GM23248 (cell line): Measurements from ENCODE around the gene CCNH.

Experiments
- EZH2 ChIP-seq: fragments of 200-600 bp; sonication (generic); IDR thresholded peaks from 2 replicates; pipeline ENCODE4 v1.6.1; 2018; ENCODE audit warnings: antibody characterized with exemption, mild to moderate bottlenecking; ENCODE audit not compliant: insufficient read depth, poor library complexity, severe bottlenecking
- EZH2phosphoT487 ChIP-seq: fragments of 200-600 bp; sonication (generic); IDR thresholded peaks from 2 replicates; pipeline ENCODE4 v1.6.1; 2018; ENCODE audit warnings: antibody characterized with exemption, moderate library complexity, mild to moderate bottlenecking, low read depth; ENCODE audit not compliant: insufficient read depth

GRCh38 chr5:87438231-87438630 lies 25.5 kb upstream of the CCNH start:
- TF ChIP-seq EZH2 = no peak
- TF ChIP-seq EZH2phosphoT487 = no peak
